Stimulated activated CD4-positive, alpha-beta T cell treated with anti-CD3 and anti-CD28 coated beads, Interleukin-1b, Interleukin-23, amount 100 ng/mL, for 1 hour (primary cell): ENCODE data around the gene DUSP5.

ENCODE experiments used
- DNase-seq, 2 donors: peaks; one replicate each; pipeline ENCODE4 v3.0.0-alpha.2; 2020; ENCODE audit warnings: low read depth in 2 of 2

Gene DUSP5

DNA sequence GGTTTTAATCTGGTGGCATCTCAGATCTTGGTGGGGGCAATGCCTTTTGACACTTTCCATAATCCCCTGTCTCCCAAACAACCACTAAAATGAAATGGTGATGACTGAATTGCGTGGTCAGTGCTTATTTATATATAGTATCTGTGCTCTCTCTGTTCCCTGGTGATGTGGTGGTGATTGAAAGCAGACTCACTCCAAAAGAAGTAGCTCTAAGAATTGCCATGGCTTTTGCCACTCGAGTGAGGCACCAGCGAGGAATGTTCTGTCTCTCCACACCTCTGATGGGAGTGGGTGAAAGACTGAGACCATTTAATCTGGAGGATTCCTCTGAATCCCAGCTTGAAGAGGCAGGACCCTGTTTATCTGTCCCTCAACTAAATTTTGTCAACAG is 2.8 kb downstream of the DUSP5 start:
- no peak for DNase-seq

DNA sequence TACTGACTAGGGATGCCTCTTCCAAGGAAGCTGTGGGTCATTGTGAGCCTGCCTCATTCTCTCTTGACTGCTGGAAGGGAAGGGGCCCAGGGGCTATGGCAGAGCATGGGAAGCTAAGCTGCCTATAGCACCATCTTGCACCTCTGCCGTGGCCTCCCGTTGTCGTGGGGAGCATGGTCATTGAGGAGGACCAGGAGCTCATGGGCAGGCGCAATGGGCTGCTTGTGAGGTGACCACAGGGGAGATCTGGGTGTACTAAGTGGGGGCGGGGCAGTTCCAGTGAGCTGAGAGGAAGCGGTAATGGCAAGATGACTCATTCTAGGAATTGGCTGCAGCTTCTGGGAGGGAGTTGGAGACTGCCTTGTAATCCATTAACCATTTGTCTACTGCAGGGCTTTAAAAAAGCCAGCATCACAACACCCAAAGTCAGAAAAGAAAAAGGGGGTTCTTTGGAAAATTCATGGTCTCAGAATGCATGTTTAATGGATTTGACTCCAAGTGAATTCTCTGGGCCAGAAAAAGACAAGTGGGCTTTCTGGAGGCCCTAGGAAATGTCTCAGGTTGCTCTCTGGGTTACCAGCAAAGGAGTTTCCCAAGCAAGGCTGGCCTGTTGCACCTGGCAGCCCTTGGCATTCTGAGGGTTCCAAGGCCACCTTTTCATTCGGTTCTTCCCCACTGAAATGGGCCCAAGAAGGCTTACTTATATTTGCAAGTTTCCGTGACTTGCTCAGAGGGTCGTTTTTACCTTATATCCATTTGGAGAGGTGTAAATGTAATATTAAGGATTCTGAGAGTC is 3.6 kb downstream of the DUSP5 start:
- DNase-seq = no peak

DNA sequence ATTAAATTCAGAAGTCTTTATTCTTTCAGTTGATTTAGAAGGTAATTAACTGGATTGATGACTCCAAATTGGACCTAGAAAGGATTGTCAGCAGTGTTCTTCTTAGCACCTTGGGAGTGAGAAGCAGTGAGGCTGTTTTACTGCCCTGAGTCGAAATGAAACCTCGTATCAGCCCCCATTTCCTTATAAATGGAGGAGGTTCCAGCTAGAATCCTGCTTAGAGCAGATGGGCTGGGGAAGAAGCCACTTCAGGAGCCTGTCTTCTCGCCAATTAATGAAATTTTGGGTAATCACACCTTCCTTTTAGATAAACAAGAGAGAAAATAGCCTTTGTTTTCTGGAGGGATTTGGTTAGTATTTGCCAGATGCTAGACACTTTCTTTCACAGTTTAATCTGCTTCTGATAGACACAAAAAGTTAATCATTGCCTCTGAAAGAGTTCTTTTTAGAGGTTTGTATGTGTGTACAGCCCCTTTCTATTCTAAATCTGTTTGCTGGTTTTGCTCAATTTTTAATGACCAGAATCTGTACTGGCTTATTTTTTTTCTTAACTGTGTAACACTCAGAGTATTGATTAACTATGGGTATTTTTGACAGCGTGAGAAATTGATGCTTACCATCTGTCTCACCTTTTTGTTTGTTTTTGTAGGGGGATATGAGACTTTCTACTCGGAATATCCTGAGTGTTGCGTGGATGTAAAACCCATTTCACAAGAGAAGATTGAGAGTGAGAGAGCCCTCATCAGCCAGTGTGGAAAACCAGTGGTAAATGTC is 4.6 kb downstream of the DUSP5 start:
- no peak for DNase-seq

DNA sequence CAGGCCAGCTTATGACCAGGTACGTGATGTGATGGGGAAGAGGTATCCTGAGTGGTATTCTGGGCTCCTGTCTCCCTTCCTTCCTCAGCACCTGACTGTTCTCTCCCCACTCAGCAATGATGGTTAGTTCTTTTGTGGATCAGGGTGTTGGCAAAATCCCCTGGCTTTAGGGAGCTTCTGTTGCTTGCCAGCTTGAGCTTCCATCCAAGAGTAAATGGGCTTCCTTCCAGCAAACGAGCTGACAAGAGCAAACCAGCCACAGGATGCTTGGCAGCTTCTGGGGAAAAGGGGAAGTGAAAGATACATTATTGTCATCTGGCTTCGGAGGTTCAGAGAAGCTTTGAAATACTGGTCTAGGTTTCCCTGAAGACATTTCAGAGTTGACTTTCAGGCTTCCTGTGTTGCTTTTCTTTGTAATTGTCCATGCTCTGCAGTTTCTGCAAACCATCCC is 5.2 kb downstream of the DUSP5 start:
- DNase-seq = no peak

DNA sequence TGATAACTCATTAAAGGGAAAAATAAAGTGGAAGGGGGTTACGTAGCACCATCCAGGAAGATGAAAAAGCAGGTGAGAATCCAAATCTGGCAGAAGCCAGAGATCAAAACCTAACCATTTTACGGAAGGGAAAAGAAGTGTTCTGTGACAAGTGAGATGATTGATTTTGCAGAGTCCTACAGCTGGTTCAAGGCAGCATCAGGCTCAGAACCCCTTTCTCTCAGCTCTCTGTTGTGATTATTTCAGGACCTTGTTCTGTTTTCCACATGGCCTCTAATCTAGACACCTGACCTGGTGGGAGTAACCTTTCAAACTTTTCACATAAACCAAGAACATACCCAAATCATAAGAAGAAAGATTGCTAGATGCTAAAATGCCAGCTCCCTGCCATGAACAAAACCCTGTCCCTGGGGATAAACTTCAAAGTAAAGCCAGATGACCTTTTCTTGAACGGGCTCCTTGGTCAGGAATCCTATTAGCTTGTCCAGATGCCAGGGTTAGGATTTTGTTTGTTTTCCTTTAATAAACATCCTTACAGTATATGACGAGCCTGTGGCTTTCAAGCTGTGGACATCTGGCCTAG is 5.9 kb downstream of the DUSP5 start:
- no peak for DNase-seq

DNA sequence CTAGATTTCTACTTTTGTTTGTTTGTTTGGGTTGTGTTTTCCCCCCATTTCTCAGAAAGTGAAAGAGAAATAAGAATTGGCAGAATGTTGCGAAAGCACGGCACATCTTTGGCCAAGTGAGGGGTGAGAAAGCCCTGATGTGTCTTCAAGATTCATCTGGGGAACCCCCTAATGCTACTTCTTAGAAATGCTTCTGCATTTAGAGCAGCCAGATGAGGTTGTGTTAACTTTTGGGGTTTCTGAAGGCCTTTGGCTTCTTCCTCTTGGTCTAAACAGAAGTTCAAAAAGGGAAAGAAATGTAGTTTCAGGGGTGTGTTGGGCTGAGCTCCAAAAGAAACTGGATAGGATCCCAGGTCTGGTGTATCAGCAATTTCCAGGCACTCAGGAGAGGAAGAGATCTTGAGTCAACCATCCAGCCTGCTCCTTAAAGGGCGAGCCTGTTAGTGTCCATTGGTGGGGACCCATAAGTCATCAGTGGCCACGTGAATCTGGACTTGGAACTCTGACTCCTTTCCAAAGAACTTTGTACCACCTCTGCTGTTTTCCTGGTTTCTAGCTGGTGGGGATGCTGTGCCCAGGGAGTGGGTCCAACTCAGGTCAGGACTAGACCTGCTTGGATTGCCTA is 6.5 kb downstream of the DUSP5 start:
- DNase-seq = no peak

DNA sequence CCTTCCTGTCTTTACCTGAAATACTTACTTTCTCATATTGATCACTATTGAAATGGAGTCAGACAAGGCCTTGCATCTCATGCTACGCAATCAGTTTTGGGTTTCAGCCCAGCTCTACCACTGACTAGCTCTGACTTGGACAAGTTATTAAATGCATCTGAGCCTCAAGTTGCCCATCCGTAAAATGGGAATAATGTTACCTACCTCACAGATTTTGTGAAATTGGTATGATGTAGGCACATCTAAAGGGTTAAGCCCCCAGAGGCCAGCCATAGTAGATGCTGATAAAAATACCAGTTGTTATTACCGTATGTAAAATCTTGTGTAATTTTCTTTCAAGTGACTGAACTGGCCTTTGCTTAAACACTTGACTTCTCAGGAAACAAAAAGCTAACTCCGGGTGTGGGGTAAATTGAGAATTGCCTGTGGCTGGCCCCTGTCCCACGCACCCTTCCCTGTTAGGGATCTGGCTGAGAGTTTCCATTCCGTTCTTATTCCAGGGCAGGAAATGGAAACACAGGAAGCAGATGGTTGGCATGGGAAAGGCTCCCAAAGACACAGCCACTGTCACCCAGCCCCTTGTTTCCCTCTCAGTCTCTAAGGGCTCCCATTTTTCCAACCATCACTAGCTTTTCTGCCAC is 7.5 kb downstream of the DUSP5 start:
- no peak for DNase-seq

DNA sequence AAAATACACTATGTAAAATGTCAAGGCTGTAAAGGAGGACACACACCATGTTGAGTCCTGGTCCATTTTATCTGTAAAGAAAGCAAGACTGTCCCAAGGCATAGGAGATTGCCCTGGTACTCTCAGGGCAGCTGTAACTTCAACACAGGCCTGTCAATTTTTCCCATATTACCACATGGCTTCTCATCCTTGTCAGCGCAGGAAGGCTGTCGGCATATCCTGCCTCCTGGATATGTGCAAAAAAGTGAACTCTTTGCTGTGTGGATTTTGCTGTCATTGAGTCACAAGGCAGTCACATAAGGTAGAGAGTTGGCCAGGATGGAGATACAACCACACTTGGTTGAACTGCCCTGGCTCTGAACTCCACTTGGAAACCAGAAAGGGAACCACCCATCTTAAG is 8.7 kb downstream of the DUSP5 start:
- no peak for DNase-seq

DNA sequence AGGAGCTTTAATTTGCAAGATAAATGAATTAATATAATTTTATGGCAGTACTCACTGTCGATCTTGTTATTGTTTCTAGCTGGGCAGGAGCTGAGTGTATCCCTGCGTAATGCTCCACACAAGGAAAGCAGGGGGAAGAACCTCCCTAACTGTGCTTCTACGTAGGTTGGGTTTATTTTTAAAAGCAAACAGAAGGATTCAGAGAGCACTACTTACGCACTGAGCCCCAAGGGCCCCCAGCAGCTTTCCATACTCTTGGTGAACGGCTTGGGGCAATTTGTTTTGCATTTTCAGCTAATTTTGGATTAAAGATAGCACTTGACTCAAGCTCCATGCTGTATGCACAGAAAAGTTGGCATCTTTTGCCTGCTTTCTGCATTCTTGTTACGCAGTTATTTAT is 9.6 kb downstream of the DUSP5 start:
- no peak for DNase-seq

DNA sequence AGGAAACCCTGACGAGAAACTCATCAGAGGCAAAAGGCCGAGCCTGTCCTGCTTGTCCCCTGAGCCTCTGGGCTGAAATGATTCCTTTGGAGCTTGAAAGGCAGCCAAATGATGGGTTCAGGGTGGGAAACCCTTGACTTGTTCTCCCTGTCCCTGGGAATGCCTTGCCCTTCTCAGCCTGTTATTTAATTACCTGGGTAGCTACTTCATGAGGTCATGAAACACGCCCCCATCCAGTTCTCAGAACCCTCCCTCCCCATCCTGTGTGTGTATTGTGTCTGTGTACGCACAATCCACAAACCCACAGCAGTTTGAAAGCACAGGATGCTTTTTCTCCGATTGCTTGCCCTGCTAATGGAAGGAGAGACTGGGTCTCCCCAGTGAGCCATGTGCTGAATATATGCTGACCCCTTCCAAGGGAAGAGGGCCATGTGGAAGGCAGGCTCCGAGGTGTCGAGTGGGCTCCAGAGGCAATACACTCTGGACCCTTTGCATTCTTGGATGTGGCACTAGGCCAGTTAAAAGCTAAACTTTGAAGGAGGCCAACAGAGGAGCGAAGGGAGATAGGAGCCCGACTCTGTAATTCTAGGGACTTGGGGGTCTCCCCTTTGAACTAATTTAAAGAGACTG is 10.6 kb downstream of the DUSP5 start:
- no peak for DNase-seq

DNA sequence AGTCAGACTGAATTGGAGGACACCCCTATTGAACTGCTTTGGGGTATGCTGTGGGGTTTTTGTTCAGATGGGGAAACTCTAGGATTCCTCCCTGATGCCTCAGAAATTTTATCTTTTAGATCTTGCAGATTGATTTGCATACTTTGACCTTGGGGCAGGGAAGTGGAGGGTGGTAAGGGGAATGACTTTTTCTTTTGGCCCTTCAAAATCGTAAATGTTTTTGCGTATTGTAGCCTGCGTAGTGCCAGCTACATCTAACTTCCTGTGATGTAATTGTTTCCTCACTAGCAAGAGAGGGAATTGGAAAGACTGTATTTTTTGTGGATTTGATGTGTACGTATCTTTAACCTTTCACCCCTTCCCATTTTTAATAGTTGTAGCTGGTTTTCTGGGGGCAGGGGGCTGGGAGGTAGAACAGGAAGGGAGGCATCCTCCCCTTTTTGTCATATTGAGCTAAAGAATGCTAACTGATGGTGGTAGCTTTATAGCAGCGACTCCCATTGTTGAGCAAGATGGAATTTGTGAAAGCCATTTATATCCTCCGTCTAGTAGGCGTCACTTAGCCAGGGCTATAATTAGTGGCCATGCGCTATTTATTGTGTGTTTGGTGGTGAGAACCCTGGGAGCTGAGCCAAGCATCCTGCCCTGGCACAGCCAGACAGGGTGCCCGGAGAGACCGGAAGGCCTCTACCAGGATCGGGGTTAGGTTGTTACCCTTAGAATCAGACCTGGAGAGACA is 11.3 kb downstream of the DUSP5 start:
- DNase-seq = no peak

DNA sequence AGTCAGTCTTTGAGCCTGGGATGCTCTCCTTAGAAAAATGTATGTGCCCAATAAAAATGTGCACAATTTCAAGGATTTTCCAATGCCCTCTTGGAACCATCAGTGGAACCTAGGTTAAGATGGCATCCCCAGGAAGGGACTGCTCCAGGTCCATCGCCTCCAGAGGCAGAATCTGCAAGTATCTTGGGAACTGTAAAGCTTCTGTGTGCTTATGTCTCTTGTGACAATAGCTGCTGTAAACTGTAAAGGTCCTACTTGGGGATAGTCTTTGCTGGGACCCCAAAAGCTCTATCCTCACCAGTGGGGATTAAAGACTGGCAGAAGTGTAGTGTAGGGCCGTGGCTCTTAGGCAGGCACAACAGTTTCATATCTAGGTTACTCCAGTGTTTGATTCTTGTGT is 11.9 kb downstream of the DUSP5 start:
- no peak for DNase-seq

DNA sequence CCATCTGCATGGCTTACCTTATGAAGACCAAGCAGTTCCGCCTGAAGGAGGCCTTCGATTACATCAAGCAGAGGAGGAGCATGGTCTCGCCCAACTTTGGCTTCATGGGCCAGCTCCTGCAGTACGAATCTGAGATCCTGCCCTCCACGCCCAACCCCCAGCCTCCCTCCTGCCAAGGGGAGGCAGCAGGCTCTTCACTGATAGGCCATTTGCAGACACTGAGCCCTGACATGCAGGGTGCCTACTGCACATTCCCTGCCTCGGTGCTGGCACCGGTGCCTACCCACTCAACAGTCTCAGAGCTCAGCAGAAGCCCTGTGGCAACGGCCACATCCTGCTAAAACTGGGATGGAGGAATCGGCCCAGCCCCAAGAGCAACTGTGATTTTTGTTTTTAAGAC is 12.4 kb downstream of the DUSP5 start:
- DNase-seq = no peak

DNA sequence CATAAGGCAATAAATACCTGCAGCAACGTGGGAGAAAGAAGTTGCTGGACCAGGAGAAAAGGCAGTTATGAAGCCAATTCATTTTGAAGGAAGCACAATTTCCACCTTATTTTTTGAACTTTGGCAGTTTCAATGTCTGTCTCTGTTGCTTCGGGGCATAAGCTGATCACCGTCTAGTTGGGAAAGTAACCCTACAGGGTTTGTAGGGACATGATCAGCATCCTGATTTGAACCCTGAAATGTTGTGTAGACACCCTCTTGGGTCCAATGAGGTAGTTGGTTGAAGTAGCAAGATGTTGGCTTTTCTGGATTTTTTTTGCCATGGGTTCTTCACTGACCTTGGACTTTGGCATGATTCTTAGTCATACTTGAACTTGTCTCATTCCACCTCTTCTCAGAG is 13.0 kb downstream of the DUSP5 start:
- no peak for DNase-seq

DNA sequence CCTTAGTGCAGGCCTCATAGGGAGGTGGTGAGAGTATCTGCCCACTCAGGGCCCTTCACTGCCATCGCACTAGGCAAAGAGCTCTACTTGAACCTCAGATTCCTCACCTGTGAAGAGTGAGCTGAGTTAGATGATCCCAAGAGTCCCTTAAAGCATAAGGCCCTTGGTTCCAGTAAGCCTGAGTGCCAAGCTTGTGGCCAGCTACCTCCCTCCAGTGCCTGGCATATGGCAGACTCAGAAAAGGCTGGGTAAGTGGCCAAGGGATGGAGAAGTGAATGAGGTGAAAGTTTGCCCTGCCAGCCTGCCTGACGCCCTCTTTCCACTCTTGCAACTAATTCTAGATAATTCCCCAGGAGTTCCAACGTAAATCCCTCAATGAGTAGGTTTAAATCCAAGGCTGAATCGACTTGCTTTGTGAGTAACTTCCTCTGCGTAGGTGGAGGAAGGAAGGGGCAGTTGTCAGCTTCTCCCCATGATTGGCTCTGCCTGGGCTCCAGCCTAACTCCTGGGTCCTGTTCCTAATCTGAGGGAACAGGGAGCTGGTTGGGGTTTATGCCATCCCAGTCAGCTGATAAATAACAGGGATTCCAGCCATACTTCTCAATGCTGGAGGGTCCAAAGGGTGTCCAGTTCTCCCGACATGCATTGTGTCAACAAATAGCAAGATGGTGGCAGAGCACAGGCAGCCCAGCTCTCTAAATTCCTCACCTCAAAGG is 14.2 kb downstream of the DUSP5 start:
- DNase-seq = no peak

DNA sequence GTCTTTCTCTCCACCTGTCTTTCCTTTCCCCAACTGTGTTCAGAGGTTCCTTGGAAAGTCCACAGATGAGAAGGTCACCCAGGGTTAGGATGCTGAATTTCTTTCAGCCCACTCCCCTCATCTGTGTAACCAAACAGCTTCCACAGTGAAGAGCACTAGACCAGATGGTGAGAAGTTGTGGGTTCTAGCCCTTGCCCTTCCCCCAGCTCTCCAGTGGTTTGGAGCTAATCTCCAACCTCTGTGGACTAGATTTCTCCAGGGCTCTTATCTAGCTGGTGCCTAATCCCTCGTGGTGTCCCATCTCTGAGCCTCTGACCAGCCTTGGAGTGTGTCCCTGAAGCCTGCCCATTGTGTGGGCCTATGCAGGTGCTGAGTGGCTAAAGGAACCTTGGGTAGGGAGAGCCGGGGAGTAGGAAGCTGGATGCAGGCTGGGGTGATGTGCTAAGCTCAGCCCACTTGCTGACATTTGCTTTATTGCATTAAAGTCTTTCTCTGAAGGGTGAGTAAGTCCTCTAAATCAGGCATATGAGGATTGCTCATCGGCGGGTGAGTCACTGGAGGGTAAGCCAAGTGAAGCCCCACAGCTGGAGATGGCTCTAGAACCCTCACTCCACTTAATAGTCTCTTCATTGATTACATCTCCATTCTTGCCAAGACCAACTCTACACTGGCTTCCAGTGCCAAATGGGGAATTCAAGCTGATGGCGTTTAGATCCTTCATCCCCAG is 14.9 kb downstream of the DUSP5 start:
- no peak for DNase-seq

DNA sequence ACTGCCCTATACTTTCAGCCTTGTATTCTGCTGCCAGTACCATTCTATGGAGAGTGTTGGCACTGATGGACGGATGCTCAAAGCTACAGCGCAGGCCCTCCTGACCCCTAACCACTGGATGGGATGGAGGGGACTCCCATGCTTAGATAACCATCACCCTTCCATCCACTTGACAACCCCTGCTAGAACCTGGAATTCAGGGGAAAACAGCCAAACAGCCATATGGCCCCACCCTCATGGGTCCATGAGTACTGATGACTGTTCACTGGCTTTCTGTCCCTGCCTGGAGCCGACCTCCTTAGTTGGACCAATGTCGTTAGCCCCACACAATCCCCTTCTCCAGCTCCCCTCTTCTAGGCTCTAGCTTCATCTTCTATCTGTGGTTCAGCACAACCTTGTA is 16.2 kb downstream of the DUSP5 start:
- no peak for DNase-seq

DNA sequence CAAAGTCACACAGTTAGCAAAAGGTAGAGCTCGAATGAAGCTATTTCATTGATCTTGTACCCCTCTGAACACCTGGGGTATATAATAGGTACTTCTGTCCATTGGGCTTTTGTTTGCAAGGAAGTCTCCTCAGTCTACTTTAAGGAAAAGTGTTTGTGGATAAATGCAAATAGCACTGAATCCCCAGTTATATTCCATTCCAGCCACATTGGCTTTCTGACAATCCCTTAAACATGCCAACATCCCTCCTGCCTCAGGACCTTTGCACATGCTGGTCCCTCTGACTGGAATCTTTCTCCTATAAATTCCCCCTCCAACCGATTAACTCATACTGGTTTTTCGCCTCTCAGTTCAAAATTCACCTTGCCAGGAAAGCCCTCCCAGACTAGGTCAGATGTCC is 17.1 kb downstream of the DUSP5 start:
- no peak for DNase-seq

DNA sequence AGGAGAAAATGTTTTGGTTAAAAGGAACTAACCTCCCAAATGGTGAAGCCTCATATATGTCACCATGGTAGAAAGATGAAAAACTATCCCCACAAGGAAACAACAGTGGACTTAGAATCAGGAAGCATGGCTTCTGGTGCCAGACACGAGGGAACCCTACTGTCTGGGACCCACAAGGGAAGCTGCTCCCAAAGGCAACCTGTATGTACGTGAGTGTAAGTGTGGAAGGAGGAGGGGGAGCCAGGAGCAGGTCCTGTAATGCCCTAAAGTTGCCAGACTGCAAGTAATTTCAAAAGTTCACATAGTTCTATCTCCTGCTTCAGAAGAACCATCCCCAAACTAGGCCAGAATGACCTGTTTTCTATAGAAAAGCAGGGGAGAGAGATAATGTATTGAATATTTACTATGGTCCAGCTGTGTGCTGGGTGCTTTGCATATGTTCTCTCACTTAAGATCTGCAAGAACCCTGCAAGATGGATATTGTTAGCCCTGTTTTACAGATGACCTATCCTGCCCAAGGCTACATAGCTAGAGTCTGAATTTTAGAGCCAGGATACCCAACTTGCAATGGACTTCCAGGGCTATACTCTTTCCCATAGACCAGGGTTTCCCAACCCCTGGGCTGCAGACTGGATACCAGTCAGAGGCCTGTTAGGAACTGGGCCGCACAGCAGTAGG is 19.2 kb downstream of the DUSP5 start:
- DNase-seq = no peak
